Stimulated activated CD8-positive, alpha-beta memory T cell treated with anti-CD3 and anti-CD28 coated beads, Interleukin-15, amount 100 ng/mL, for 48 hours (primary cell): ENCODE results near the gene SULT1C4.
"Not testable (repeated sequence)": the region's sequence is repeated elsewhere in the genome, so short reads cannot be mapped to it uniquely, and the experiment has no call there.

Experiments
- DNase-seq, 2 donors: peaks; one replicate each; pipeline ENCODE4 v3.0.0-alpha.2; 2020; ENCODE audit warnings: low read depth in 2 of 2

The SULT1C4 gene

DNA sequence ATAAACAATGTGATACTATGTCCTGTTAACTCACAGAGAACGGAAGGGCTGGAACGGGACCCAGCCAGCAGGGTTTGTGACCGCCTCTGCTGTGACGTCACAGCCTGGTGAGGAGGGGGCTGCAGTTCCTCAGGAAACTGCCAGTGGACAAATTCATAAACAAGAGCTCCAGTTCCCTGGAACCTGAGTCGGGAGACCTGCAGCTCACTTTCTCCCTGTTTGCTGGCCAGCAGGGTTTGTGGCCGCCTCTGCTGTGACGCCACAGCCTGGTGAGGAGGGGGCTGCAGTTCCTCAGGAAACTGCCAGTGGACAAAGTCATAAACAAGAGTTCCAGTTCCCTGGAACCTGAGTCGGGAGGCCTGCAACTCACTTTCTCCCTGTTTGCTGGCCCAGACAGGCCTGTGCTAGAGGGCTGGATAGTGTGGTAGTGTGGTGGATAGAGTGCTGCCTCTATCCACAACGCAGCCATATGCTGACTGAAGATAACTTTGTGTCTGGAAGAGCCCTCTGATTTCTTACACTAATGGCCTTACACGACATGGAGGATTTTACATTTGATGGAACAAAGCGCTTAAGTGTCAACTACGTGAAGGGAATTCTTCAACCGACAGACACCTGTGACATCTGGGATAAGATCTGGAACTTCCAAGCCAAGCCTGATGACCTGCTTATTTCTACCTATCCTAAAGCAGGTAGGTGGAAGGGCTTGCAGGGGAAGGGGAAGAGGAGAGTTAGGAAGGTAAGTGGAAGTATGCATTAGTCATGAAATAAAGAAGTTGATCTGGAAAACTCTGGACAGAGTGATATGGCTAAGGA lies at the start of gene SULT1C4:
TSS of gene SULT1C4 (plus strand) at position 140 of the 816 bp plus-strand sequence. CDS start at position 524, 384 bp downstream.
- no peak for DNase-seq

DNA sequence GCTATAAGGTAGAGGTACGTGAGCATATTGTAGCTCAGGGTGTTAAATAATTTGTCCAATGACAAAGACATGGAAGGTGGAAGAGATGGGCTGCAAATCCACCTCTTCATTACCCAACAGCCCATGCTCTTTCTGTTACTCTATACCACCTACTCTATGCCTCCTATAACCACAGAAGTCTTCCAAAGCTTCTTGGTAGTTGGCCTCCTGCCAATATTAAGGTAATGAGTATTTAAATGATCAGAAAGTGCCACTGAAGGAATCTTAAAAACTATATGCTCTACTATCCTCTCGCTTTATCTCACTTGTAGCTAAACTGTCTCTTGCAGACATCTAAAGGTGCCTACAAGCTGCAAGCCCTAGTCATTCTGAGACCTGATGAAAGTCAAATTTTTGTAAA lies 48.0 kb upstream of the SULT1C4 start:
- no peak for DNase-seq

GRCh38 chr2:108330979-108331378 lies 46.8 kb upstream of the SULT1C4 start:
- DNase-seq, result no peak

DNA sequence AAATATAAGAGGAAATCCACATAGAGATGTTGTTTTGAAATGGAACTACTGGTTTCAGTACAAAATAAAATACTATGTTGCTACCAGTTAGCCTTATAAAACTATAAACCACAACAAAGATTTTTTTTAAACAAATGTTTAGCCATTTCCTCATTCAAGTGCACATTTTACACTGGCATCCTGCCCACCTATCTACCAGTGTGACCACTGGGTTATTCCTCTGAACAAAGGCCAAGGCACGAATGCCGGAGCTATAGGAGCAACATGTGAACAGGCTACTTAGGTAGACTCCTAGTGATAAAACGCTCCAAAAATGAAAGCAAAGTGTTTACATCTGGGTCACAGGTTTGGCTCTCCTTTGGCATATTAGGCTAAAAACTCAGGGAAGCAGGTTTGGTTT lies 31.8 kb upstream of the SULT1C4 start:
- no peak for DNase-seq

GRCh38 chr2:108346827-108347226 lies 30.9 kb upstream of the SULT1C4 start:
- no peak for DNase-seq

DNA sequence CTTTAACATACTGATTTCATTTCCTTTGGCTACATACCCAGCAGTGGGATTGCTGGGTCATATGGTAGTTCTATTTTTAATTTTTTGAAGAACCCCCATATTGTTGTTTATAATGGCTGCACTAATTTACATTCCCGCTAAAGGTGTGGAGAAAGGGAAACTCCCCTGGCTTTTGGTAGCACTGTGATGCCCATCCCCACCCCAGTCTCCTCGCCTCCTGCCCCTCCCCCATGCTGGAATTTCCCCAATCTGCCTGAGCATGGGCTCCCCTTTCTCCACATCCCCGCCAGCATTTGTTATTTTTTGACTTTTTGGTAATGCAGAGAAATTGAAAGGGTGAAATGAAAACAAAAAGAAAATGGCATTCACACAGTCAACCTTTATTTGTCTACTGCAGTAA lies 30.0 kb upstream of the SULT1C4 start:
- DNase-seq, result no peak

DNA sequence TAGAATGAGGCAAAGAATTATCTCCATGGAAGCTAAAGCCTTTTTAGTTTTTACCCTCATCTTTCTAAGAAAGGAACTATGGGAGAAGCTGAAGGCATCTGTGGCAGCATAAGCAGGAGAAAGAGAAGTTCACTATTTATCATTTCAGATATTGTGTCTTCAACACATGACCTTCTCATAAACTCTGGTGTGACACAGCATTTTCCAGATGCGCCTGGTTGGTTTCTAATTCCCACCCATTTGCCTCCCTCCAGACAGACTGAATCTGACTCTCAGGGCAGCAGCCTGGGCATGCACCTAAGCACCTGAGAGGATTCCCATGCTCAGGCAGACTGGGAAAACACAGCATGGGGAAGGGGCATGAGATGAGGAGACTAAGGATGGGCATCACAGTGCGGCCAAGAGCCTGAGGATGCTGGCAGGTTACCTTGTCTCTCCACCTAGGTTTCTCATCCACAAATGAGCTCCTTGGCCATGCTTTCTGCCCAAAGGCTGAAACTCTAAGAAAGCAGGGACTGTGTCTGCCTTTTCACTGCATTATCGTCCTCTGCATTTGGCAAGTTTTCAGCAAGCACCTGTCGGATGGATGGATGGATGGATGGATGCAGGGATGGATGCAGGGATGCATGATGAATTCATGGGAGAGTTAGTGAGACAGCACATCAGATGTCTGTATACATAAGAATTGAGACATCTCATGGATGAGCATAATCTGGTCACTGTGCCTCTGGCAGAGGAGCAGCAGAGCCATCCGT lies 28.8 kb upstream of the SULT1C4 start:
- DNase-seq, result no peak

DNA sequence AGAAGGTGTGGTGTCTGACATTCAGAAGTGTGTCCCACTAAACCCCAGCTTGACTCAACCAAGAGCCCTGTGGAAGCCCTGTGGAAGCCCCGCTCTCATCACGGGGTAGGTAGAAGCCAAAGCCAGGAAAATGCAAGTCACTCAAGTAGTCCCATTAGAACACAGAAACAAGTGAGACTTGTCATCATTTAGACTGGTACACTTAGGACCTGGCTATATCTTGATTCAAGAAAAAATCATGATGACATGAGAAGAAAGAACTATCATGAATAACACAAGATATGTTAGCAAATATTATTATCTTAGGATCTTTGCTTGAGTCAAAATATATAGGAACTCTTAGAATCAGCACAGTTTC lies 28.2 kb upstream of the SULT1C4 start:
- DNase-seq, result no peak

- DNase-seq, result no peak
Measured at GRCh38 chr2:108351889-108352288, 25.9 kb upstream of the SULT1C4 start.

- DNase-seq, result no peak
Measured at GRCh38 chr2:108354136-108354535, 23.6 kb upstream of the SULT1C4 start.

GRCh38 chr2:108355906-108356734 lies 21.6 kb upstream of the SULT1C4 start:
- DNase-seq, result no peak

DNA sequence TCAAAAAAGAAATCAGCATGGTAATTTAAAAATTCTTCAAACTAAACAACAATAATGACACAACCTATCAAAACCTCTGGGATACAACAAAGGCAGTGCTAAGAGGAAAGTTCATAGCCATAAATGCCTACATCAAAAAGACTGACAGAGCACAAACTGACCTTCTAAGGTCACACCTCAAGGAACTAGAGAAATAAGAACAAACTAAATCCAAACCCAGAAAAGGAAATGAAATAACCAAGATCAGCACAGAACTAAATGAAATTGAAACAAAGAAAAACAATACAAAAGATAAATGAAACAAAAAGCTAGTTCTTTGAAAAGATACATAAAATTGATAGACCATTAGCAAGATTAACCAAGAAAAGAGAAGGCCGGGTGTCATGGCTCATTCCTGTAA lies 18.4 kb upstream of the SULT1C4 start:
- DNase-seq, result not testable (repeated sequence)

DNA sequence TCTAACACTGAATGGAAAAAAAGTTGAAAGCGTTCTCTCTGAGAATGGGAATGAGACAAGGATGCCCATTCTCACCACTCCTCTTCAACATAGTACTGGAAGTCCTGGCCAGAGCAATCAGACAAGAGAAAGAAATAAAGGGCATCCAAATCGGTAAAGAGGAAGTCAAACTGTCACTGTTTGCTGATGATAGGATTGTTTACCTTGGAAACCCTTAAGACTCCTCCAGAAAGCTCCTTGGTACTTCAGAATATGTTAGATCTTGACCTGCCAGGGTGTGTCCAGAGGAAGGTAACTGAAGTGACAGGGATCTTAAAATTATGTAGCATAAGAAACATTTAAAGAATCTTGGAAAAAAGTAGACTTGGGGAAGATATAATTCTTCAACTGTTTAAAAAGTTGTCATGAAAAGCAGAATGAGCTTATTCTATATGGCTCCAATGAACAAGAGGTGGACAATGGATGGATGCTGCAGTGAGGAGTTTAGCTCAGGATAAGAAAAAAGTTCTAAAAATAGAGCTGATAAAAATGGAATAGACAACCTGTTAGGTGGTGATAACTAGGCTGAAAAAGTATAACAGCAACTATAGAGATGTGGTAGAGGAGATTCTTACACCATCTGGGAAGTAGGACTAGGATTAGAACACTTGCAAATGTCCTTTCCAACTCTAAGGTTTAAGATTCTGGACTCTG lies 16.8 kb upstream of the SULT1C4 start:
- DNase-seq, result no peak

DNA sequence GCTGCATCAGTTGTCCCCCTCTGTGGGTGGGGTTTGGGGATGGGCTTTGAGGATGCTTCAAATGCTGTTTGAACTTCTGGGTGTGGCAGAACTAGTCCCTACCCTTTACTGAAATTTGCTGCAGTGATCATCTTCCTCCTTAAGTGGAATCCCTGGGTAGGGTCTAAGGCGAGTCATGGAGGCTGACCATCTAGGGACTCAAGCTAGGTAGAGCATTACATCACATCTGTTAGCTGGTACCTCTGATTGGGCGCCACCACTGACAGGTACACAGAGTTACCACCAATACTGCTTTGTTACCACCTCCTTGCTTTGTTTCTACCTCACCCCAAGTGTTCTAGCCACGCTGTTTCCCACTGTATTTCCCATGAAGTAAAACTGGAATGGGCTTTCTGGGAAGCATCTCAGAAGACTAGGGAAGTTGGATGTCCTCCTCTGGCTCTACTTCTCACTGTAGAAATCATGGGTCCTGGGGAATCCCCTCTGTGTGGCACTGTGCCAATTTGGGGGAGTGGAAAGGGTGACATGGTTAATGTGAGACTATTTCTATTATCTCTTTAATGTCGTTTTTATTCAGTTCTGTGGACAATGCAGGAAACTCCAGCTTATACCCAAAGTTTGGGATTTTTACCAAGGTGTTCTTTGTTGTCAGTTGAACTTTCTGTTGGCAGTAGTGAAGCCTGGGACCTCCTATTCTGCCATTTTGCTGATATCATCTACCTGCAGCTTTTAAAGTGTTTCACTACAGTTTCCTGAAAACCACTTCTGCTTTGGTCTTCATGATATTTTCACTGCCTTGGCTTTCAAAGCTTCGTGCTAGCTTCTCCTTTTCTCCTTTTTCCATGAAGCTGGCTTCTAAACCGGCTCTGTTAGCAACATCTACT lies 14.5 kb upstream of the SULT1C4 start:
- DNase-seq, result no peak

- DNase-seq, result no peak
Measured at GRCh38 chr2:108363908-108364225, 13.9 kb upstream of the SULT1C4 start.

DNA sequence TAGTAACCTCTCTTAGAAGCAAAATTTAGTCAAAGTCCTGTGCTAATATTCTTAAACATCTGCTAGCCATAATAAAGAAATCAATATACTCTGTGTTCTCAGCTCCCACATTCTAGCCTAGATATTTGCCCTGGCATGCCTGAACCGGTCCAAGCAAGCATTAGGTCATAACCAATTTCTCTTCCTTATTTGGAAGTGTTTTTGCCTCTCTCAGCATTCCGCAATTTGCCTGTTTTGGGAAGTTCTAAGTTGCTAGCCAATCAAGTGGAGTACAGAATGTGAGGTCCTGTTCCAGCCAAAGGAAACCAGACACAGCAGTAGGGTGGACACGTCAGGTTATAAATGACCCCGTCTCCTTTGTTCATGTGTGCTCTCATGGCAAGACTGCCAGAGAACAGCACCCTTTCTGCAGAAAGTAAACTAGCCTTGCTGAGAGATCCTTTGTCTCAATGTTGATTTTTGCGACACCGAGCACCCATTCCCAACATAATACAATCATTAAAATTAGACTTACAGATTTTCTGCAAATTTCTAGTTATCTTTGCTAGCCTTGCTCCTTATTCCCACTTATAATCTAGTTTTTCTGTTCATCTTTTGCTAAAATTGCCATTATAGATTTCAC lies 13.0 kb upstream of the SULT1C4 start:
- DNase-seq, result no peak

GRCh38 chr2:108365656-108366055 lies 12.1 kb upstream of the SULT1C4 start:
- no peak for DNase-seq

GRCh38 chr2:108367014-108367413 lies 10.7 kb upstream of the SULT1C4 start:
- DNase-seq, result no peak

DNA sequence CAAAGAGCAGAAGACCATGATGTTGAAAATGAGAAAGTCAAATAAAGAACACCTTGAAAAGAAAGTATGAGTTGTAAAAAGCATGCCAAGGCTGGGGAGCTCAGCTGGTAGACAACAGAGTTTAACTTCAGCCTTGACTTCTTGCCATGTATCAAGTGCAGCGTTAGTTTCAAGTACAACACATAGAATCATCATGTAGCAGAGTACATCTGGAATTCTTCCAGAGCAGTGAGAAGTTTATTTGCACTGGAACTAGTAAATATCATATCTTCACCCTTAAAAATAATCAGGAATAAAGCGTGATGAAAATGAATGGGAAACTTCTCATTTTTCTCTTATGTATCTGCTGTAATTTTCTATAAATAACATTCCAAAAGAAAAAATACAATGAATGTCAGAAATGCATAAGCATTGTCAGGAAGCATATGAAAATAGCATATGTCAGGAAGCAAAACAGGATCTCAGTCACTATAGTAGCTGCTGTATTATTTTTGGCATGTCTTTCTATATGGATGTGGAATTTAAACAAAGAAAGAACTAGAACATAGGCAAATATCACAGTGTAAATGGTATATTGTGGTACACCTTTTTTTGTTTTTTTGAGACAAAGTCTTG lies 10.1 kb upstream of the SULT1C4 start:
- DNase-seq, result no peak

DNA sequence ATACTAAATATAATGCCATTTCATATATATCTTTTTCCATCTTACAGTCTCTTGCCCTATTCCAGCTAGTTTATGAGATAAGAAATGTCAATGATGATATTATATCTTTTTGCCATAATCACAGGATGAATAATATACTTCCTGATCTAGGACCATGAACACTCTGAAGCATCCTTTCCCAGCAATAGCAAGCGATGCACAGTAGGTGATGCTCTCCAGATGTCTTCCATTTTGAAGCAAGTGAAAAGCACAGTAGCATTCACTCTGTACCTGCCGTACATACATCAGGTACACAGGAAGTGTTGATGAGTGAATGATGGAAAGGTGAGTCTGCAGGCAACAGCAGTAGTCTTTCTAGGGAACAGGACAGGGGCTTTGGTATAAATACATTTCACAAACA lies 8.6 kb upstream of the SULT1C4 start:
- no peak for DNase-seq
